ENCODE measurements around the gene RAMP3. TPM values are rescaled to one million over a fixed set of nuclear protein-coding genes. Genes with fewer than 3 reads are reported as not detected.

The RAMP3 gene
- total RNA-seq, 1 donor from 2014 or later: not detected

DNA sequence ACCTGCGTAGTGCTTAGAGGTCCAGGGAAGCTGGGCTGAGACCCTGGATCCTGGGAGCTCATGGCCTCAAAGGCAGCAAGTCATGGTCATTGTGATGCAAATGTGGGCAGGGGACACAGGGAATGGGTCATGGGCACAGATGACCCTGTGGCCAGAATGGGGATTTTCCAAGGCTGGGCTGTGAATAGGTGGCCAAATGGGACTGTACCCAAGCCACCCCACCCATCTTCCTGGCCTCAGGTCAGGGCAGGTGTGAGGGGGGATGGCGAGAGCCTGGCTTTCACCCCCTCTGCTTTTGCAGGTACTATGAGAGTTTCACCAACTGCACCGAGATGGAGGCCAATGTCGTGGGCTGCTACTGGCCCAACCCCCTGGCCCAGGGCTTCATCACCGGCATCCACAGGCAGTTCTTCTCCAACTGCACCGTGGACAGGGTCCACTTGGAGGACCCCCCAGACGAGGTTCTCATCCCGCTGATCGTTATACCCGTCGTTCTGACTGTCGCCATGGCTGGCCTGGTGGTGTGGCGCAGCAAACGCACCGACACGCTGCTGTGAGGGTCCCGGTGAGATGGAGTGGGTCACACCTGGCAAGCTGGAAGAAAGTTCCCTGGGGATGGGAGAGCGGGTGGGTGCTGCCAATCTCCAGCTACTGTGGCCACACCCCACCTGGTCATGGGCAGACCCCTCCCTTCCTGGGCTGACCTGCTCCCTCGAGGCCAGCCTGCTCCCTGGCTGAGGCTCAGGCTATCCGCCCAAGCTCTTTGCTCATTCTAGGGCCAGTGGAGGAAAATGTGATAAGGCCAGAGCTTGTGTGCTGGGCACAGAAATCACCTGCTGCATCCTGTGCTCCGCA is 25.5 kb downstream of the RAMP3 start:
- no peaks in the 10 kb centered on the region for H3K36me3 Mint-ChIP-seq (ENCODE audit: unreplicated experiment)
- H3K9me3 Mint-ChIP-seq (ENCODE audit: unreplicated experiment): no peaks in the 10 kb centered on the region
- peak; percentile 77 for DNase-seq (ENCODE audit: extremely low spot score, unreplicated experiment)
- TF ChIP-seq, protein P1, sequence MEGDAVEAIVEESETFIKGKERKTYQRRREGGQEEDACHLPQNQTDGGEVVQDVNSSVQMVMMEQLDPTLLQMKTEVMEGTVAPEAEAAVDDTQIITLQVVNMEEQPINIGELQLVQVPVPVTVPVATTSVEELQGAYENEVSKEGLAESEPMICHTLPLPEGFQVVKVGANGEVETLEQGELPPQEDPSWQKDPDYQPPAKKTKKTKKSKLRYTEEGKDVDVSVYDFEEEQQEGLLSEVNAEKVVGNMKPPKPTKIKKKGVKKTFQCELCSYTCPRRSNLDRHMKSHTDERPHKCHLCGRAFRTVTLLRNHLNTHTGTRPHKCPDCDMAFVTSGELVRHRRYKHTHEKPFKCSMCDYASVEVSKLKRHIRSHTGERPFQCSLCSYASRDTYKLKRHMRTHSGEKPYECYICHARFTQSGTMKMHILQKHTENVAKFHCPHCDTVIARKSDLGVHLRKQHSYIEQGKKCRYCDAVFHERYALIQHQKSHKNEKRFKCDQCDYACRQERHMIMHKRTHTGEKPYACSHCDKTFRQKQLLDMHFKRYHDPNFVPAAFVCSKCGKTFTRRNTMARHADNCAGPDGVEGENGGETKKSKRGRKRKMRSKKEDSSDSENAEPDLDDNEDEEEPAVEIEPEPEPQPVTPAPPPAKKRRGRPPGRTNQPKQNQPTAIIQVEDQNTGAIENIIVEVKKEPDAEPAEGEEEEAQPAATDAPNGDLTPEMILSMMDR (IDR thresholded peaks at IDR 0.05): no peak
- no peak overlapping the region for H3K27ac Mint-ChIP-seq (ENCODE audit: unreplicated experiment)
- no peak overlapping the region for H3K4me3 Mint-ChIP-seq (ENCODE audit: unreplicated experiment)
- no peaks in the 10 kb centered on the region for H3K4me1 Mint-ChIP-seq (ENCODE audit: unreplicated experiment)
- peaks cover 13% of the 10 kb centered on the region for H3K27me3 Mint-ChIP-seq (ENCODE audit: unreplicated experiment)

DNA sequence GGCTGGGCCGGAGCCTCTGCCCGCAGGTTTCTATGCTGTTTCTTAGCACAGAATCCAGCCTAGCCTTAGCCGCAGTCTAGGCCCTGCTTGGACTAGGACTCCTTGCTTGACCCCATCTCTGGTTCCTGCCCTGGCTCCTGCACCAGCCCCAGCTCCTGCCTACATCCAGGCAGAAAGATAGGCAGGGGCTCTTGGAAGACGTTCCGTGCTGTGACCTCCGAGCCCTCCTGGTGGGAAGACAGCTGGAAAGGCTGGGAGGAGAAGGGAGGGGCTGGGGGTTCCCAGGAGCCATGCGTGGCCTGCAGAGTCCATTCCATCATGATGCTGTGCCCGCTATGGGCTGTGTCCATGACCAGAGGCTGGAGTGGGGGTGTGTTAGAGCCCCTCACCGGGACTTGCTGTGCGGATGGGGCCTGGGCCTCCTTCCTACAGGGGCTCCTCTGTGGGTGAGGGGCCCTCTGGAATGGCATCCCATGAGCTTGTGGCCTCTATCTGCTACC is 26.2 kb downstream of the RAMP3 start:
- DNase-seq (ENCODE audit: extremely low spot score, unreplicated experiment): peak; percentile 73
- Mint-ChIP-seq H3K27ac (ENCODE audit: unreplicated experiment) (no peak overlapping the region), H3K36me3 (ENCODE audit: unreplicated experiment) (no peaks in the 10 kb centered on the region), H3K4me3 (ENCODE audit: unreplicated experiment) (no peak overlapping the region), H3K4me1 (ENCODE audit: unreplicated experiment) (no peaks in the 10 kb centered on the region), H3K27me3 (ENCODE audit: unreplicated experiment) (peaks cover 13% of the 10 kb centered on the region), H3K9me3 (ENCODE audit: unreplicated experiment) (no peaks in the 10 kb centered on the region)
- TF ChIP-seq, protein P1 (IDR thresholded peaks at IDR 0.05): no peak

DNA sequence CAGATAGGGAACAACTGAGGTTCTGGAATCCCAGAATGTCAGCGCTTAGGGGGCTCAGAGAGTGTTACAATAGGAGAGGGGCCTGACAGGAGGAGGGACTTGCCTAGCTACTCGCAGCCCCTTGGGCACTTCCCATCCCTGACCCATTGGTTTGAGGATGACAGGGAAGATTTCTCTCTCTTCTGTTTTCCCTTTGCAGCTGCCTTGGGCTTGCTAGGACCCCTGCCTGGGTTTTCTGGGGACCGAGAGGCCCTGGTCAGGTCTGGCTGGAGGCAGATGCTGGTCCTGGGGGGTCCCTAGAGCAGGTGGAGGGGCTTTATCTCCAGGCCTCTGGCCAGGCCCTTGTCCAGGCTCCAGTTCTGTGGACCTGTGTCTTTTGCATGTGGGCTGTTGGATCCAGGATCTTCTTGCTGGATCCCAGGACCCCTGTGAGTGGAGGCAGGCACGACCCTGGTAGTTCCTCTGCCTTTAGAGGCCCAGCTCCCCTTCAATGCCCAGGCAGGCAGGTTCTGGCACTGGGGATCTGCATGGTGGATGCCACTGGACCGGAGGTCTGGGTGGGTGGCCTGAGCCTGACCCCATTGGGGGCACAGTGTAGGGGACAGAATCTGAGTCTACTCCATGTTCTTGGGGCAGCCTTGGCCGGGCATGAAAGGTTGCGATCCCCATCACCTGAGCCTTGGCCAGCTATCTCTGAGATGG is 26.9 kb downstream of the RAMP3 start:
- Mint-ChIP-seq H3K9me3 (ENCODE audit: unreplicated experiment) (no peaks in the 10 kb centered on the region), H3K4me1 (ENCODE audit: unreplicated experiment) (no peaks in the 10 kb centered on the region), H3K27ac (ENCODE audit: unreplicated experiment) (no peak overlapping the region), H3K27me3 (ENCODE audit: unreplicated experiment) (peaks cover 11% of the 10 kb centered on the region), H3K36me3 (ENCODE audit: unreplicated experiment) (no peaks in the 10 kb centered on the region), H3K4me3 (ENCODE audit: unreplicated experiment) (no peak overlapping the region)
- DNase-seq (ENCODE audit: extremely low spot score, unreplicated experiment): peak; percentile 77
- TF ChIP-seq, protein P1 (IDR thresholded peaks at IDR 0.05): no peak

DNA sequence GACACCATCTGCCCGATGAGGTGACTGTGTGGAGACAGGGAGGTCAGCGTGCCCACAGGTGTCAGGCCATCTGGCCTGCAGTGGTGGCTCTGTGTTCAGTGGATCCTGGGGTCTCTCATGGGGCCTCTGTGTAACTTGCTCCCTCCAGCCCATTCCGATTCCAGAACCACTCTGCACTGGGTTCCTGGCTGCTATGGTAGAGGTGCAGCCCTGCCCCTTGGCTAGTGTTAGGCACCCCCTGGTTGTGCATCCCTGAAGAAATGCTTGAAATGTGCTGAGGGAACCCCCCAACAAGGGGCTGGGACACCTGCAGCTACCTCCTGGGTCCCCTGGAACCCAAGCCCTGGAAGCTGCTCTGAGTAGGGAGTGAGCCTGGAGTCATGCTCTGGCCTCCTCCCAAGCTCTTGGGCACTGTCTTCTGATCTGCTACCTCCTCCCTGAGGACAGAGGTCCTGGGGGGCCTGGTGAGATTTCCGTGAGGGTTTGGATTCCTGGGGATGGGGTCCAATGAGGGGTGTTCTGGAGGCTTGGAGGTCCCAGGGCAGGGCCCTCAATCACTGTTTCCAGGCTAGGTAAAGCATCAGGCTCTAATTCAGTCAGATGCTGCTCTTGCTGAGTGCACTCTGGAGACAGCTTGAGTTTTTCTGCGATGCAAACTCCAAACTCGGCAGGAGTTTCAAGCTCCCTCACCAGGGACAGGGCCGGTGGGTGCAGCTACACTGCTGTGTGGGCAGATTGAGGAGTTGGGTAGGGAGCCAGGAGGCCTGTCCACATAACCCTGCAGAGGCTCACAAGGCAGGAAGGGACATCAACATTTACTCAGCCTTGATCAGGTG is 27.7 kb downstream of the RAMP3 start:
- Mint-ChIP-seq H3K9me3 (ENCODE audit: unreplicated experiment) (no peaks in the 10 kb centered on the region), H3K27me3 (ENCODE audit: unreplicated experiment) (peaks cover 6% of the 10 kb centered on the region), H3K4me3 (ENCODE audit: unreplicated experiment) (no peak overlapping the region), H3K27ac (ENCODE audit: unreplicated experiment) (no peak overlapping the region), H3K36me3 (ENCODE audit: unreplicated experiment) (no peaks in the 10 kb centered on the region), H3K4me1 (ENCODE audit: unreplicated experiment) (no peaks in the 10 kb centered on the region)
- peak; percentile 76 for DNase-seq (ENCODE audit: extremely low spot score, unreplicated experiment)
- TF ChIP-seq, protein P1 (IDR thresholded peaks at IDR 0.05): no peak
